NCI-H2029 treated with DMSO at 0.1 percent for 48 hours (cell line): ENCODE results near the gene GTF2H1.

Experiments
- DNase-seq: peaks from one replicate; lab custom pipeline; 2025; lab: John Stamatoyannopoulos, UW

GTF2H1 gene

DNA sequence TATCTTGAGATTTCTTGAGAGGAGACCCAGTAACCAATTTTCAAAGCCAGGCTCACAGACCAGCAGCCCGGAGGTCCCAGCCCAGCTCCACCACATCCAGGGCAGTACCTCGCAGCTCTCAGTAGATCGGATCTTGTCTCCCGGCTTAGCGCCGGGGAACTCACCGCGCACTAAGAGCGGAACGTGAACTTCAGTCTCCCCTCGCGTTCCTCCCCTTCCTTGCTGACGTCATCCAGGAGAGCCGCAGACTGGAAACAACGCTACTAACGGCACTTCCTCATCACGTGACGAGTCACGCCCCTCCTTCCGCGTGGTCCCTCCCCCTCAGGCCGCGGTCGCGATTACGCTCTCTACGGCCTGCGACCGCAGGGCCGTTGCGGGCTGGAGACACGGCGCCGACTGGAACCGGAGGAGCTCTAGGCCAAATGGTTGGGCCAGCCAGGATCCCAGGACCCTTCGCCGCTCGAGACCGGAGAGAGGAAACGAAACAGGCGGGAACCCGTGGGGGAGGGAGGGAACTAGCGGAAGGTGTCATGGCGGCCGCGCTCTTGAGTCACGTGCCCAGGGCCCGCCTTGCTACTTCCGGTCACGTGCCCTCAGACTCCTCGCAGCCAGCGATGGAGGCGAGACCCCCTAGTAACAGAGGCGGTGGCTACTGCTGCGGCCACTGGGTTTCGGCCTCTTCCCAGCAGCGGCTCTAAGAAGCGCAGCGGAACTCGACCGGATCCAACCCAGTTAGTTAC lies at the start of gene GTF2H1, which contains the start of gene HPS5:
Gene GTF2H1 (plus strand): TSS at position 599 of the 743 bp plus-strand sequence. CDS start 10,508 bp downstream, outside the sequence.
Gene HPS5 (minus strand): TSS at position 172 of the 743 bp plus-strand sequence. CDS start 4,282 bp downstream, outside the sequence.
- DNase-seq, result peak; percentile 91

DNA sequence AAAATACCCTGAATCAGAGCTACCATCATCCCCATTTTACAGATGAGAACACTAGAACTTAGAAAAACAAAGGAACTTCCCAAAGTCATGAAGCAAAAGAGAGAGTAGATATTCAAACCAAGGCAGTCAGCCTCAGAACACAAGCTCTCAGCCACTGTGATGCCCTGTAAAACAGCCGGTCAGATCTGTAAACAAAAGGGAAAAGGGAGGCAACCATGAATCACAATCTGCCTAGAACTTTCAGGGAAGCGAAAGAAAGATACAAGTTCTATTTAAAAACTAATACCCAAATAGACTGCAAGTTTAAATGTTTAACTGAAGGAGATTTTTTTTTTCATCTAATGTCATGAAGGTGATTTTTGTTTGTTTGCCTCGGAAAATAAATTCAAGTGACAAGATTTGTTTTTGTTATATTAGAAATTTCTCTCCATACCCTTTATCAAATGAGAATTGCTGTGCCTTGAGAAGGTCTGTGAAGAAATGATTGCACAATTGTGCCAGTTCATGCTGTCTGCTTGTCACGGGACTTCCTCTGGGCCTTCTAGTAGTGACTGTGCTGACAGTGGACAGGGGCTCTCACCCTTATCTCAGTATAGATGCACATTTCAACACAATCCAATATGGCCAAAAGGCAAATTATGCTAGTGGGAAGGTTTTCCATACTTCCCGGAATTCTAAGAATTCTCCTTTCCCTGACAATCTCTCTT lies 44.6 kb upstream of the GTF2H1 start:
- DNase-seq, result no peak

DNA sequence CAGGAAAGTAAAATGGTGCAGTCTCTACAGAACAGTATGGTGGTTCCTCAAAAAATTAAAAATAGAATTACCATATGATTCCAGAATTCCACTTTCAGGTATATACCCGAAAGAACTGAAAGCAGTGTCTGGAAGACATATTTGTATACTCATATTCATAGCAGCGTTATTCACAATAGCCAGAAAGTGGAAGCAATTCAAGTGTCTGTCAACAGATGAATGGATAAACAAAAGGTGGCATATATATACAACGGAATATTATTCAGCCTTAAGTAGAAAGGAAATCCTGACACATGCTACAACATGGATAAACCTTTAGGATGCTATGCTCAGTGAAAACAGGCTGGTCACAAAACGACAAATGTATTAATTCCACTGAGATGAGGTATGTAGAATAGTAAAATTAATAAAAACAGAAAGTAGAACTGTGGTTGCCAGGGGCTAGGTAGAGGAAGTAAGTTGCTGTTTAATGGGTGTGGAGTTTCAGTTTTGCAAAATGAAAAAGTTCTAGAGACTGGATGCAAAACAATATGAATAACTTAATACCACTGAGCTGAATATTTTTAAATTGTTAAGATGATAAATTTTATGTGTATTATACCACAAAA lies 41.8 kb upstream of the GTF2H1 start:
- no peak for DNase-seq

DNA sequence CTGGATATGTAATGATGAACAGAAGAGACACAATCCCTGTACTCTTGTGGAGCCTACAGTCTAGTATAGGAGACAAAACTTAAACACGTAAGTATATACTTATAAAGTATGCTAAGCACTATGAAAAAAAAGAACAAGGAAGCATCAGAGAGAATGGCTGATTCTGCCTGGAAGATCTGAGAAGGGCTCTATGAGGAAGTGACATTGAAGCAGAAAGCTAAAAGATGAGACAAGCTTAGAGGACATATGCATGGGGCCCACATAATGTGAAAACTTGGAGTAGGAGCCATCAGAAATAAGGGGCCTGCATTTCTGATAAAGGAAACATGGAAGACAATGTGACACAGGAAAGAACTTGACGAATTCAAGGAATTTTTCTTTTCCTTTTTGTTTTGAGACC lies 39.7 kb upstream of the GTF2H1 start:
- no peak for DNase-seq

DNA sequence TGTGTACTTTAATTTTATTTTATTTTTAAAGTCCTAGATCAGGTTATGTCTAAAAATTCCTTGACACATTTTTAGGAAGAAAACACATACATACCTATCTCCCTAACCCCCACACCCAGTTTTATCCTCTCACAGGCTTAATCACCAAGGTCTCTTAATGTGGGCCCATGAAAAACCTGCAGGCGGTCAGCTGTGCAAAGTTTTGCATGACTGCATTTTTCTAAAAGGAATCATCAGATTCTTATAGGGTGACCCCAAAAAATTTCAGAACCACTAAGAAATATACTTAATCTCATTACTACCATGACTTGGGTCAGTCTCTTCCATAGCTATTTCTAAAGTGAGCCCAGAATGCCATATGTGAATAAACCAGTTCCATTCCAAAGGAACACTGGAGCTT lies 36.5 kb upstream of the GTF2H1 start:
- no peak for DNase-seq

DNA sequence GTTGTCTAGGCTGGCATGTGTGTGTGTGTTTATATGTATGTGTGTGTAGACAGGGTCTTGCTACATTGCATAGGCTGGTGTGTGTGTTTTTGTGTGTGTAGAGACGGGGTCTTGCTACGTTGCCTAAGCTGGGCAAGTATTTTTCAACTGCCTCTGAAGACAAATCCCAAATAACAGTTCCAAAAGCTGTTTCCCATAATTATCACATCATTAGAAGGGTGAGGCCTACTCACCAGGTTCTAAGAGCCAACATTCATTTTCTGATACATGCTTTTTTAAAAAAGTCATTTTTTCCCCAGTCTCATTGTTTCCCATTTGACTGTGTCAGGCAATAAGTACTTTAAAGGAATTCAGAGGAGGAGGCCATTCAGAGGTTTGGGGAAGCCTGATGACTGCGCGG lies 33.5 kb upstream of the GTF2H1 start:
- DNase-seq, result no peak

DNA sequence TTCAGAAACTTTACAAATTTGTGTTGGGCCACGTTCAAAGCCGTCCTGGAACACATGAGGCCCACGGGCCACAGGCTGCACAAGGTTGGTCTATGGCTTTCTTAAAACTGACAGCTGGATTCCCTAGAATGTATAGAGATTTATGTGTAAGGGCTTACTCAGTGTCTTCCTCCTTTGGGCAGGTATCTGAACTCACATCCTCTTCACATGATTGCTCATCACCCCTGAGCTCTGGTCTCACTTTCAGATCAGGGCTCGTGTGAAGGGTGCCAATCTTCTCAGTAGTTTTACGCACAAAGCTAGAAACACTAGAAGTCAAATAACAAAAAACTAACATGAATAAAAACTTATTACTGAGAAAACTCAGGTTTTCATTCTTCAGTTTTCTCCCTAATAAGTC lies 27.5 kb upstream of the GTF2H1 start:
- no peak for DNase-seq

DNA sequence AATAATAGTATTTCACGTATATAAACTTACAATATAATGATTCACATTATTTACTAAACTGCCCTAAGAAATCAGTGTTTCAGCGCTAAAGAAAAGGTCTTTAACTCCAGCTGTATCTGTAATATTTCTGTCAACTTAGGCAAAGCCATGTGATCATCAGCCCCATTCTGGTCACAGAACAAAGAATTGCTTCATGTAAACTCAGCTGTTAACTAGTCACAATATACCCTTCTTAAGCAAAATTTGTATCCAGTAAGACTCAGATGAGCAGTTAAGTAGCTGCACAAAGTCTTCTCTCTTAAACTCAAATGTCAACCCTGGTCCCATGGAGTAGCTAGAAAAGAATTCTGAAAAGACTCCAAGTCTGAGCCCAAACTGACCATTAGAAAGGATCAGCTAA lies 27.1 kb upstream of the GTF2H1 start:
- no peak for DNase-seq

DNA sequence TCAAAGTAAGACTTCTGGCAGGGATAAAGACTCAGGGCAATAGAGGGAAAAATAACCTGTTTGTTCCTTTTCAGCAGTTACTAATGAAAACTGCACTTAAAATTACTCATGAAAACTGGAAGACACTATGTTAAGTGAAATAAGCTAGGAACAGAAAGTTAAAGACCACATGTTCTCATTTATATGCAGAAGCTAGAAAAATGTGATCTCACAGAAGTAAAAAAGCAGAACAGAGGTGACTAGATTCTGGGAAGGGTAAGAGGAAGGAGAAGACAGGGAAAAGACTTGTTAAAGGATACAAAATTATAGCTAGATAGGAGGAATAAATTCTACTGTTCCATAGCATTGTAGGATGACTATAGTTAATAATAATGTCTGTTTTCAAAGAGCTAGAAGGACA lies 22.6 kb upstream of the GTF2H1 start:
- DNase-seq, result no peak

DNA sequence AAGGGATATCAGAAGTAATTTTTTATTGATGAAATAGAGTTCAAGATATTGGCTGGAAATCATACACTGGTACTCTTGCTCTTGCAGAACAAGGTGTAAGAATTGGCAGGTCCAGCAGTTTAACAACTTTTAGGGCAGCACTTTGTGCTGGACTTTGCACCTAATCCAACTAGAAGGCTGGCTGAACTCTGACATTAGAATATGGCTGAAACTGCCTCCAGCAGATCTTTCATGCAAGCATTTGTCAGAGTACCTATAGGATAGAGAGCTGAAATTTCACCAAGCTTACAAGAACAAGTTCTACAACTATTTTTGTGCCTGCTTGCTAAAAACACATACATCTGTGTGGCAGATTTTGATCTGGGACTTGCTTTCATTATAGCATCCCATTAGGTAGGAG lies 17.6 kb upstream of the GTF2H1 start:
- DNase-seq, result no peak

DNA sequence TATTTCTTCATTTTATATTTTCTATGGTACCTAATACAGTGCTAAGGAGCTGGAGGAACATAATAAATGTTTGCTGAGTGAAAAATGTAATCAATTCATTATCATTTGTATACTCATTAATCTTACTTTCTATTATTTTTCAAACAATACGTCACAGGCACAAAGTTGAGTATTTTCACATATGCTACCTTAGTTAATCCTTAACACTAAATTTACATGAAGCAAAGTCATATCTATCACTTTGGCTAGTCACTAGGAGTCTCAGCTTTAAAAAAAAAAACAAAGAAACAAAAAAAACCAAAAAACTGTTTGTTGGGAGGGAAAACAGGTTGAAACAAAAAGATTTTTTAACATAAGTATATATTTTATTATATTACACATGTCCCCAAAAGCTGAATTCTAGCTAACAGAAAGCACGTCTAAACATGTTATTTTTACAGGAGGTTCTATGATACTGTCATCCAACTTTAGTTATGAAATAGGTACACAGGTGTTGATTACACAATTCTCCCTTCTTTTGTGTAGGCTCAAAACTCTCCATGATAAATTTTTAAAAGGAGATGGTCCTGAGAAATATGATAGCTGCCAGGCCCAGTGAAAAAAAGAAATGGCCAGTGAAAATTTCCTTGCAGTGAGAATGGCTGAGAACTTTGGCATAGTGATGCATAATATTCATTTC lies 14.8 kb upstream of the GTF2H1 start:
- no peak for DNase-seq

DNA sequence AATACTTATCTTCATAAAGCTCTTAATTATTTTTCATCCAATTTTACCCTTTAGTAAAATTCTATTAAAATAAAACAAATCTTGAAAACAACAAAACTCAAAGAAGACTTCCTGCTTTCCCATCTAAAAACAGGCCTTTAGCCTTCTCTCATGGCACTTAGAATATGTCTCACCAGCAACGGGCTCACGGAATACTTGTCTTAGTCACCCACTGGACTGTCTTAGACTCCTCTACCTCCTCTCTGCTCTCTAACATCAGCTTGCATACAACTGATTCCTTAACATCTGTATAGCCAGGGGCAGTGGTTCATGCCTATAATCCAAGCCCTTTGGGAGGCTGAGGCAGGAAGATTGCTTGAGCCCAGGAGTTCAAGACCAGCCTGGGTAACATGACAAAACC lies 14.1 kb upstream of the GTF2H1 start:
- DNase-seq, result no peak

DNA sequence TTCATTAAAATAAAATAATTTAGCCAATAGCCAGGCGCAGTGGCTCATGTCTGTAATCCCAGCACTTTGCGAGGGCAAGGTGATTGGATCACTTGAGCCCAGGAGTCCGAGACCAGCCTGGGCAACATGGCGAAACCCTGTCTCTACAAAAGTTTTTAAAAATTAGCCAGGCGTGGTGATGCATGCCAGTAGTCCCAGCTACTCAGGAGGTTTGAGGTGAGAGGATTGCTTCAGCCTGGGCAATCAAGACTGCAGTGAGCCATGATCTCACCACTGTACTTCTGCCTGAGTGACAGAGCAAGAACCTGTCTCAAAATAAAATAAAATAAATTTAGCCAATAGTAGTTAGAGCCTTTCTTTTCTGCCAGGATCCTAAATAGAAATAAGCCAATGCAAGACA lies 12.7 kb upstream of the GTF2H1 start:
- no peak for DNase-seq

DNA sequence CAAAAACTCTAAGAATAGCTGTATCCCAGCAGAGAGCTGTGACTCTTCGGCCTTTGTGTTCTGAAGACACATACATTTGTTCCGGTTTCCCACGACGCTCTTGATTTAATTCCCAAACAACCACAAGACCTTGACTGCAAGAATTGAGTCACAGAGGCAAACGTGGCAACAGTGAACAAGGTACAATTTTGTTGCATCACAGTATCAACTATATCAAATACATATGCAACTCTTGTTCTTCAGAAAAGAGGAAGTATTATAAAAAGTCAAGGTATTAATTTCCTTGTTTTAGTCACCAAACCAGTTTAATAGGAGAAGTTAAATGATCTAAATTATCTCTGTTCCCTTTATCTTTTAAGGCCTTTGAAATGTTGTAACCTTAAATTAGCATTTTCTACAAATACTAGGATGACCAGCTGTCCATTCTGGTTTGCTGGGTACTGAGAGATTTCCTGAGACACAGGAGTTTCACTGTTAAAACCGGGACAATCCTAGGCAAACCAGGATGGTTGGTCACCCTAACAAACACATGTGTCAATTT lies 11.5 kb upstream of the GTF2H1 start:
- no peak for DNase-seq

DNA sequence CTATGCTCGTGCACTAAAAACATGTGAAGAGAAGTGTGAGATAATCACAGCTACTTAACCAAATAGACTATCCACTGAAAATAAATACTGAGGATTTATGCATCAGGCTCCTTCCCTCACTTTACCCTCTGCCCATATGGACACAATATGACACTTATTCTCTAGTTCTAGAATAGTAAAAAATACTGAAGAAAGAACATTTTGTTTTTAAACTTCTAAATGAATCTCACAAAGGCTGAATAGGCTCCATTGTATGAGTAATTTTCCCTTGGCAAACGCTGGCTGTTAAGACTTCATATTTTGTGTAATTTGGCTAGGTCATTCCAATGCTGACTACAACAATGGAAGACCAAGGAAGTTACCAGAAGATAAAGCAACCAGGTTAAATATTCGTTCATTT lies 10.4 kb upstream of the GTF2H1 start:
- no peak for DNase-seq

DNA sequence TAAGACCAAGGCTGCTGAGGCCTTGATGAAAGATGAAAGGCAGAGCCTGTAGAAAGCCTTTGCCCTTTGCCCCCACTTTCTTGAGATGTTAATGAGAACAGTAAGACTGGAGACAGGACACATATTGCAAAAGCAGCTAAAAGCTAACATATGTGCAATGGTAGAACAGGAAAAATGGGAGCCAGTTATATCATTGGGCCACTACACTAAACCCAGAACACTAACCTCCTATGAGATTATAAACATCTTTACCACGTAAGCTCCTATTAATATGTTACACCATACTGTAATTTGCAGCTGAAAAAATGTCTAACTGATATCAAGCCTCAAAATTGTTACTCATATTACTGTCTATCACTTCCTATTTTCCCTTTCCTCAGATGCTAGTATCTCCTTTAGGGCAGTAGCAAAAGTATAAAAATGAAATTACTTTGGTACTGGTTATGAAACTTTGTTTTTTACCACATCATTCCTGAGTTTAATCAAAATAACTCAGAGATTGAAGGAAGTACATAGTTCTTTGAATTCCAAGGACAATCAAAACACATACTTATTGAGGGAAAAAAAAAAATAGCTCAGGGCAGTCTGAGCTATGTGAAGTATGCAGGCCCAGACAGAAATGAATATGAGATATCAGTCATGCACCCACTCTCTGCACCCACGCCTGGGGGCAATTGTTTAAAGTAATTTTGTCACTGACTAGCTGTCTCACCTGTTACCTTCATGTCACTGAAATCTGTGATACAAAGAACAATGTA lies 9.5 kb upstream of the GTF2H1 start:
- DNase-seq, result no peak

DNA sequence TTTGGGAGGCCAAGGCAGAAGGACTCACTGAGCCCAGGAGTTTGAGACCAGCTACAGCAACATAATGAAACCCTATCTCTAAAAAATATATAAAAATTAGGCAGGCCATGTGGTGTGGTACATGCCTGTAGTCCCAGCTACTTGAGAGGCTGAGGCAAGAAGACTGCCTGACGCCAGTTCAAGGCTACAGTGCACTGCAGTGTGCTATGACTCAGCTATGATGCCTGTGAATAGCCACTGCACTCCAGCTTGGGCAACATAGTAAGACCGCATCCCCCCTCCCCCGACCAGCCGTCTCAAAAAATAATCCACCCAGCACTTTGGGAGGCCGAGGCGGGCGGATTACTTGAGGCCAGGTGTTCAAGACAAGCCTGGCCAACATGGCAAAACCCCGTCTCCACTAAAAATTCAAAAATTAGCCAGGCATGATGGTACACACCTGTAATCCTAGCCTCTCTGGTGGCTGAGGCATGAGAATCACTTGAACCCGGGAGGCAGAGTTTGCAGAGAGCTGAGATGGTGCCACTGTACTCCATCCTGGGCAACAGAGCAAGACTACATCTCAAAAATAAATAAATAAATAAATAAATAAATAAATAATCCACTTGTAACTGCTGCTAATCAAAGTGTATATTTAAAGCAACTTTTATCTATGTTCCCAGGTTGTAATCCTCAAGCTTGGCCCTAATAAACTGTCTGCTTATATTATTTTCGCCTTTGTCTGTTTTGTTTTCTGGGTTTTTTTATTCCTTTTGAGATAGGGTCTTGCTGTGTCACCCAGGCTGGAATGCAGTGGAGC lies 8.2 kb upstream of the GTF2H1 start:
- no peak for DNase-seq

DNA sequence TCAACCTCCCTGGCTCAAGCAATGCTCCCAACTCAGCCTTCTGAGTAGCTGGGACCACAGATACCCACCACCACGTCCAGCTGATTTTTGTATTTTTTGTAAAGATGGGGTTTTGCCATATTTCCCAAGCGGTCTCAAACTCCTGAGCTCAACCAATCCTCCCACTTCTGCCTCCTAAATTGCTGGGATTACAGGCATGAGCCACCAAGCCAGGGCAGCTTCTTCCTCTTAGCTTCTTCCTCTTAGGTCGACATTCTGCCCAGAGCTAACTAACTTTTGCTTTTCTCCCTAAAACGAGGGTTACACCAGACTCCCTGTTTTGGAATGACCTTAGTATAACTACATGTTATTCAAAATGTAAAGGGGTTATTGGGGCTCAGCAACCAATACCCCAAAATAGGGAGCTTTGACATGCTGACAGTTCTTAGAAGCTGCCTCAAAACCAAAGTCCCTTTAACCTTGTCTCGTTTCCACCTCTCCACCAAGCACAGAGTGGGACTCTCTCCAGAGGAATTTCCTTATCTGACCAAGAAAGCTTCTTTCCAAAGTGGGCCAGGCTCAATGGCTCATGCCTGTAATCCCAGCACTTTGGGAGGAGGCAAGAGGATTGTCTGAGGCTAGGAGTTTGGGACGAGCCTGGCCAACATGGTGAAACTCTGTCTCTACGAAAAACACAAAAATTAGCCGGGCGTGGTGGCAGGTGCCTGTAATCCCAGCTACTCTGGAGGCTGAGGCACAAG lies 7.4 kb upstream of the GTF2H1 start:
- DNase-seq, result no peak

DNA sequence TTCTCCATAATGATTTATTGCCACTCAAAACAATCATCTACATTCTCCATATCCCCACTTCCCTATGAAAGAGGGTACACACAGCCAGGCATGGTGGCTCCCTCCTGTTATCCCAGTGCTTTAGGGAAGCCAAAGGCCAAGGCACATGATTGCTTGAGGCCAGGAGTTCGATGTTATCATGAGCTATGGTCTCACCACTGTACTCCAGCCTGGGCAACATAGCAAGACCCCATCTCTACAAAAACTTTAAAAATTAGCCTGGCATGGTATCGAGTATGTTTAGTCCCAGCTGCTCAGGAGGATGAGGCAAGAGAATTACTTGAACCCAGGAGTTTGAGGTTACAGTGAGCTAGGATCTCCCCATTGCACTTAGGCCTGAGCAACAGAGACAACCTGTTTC lies 6.5 kb upstream of the GTF2H1 start:
- DNase-seq, result no peak

DNA sequence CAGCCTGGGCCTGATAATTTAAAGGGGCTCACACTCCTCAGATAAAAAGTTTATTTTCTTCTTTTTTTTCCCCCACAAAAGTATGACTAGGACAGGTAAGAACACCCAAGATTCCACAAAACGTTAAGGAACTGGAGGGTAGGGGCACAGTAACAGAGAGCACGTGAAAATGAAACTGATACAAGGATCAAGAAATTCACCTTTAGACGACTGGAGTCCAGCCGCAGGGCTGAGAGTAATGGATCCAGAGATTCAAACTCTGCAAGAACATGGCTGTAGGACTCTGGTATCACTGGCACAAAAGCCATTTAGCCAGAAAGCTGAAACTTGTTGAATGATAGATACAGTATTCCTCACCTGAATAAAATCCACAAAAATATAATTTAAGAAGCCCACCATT lies 4.8 kb upstream of the GTF2H1 start:
- DNase-seq, result no peak
